Testis (tissue), 2 donors: ENCODE results near the gene FRMD4B.

ENCODE experiments used
- CTCF ChIP-seq, 3 experiments: fragments of 450-650 bp in 2 of 3; fragments of 200-600 bp in 1 of 3; sonication (generic) in 1 of 3; IDR thresholded peaks; one replicate each; pipeline ENCODE4 v1.5.1; 2016 to 2019; ENCODE audit warnings: antibody characterized with exemption in 3 of 3, mild to moderate bottlenecking in 2 of 3, moderate library complexity in 1 of 3
- POLR2A ChIP-seq: fragments of 450-650 bp; IDR thresholded peaks from one replicate; pipeline ENCODE4 v1.6.1; 2017; ENCODE audit warnings: antibody characterized with exemption, mild to moderate bottlenecking, moderate library complexity

DNA sequence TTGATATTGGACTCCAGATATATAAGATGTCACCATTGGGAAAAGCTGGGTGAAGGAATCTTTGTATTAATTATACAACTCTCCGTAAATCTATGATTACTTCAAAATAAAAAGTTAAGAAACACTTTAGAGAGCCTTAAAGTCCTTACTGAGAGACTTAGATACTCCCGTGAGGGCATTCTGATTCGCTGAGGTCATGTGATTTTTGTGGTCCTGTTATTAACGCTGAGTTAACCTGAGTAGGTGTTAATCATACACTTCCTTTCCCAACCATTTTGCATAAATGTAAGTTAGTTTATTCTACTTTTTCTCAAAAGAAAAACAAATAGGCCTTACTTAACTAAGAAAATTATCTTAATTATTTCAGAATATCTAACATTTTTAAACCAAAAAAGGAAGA, 196.4 kb downstream of the FRMD4B start:
- TF ChIP-seq CTCF (IDR thresholded peaks at IDR 0.05) (no peak), POLR2A (no peak)
